Mesenchymal stem cell (in vitro differentiated cells and primary cell): Measurements from ENCODE around the gene EDC3.

Source experiments
- DNase-seq: peaks from one replicate; pipeline ENCODE4 v3.0.0-alpha.2; 2013
- H2AFZ ChIP-seq: one replicate; pipeline ENCODE4 v1.6.1; 2013; ENCODE audit warnings: low read depth, mild to moderate bottlenecking, control low read depth, inconsistent platforms, low read length, moderate library complexity
- H2AK5ac ChIP-seq: 2 replicates; pipeline ENCODE4 v1.6.1; 2013; ENCODE audit warnings: low read length, moderate library complexity, mild to moderate bottlenecking, inconsistent platforms; ENCODE audit not compliant: severe bottlenecking
- H2BK120ac ChIP-seq: one replicate; pipeline ENCODE4 v1.6.1; 2013; ENCODE audit warnings: low read depth, mild to moderate bottlenecking, inconsistent platforms, low read length, moderate library complexity
- H2BK12ac ChIP-seq, 2 experiments: one replicate each; pipeline ENCODE4 v1.6.1; 2013; ENCODE audit warnings: inconsistent platforms in 2 of 2, low read length in 2 of 2, mild to moderate bottlenecking in 2 of 2, moderate library complexity in 2 of 2, control low read depth in 1 of 2
- H2BK15ac ChIP-seq: one replicate; pipeline ENCODE4 v1.6.1; 2013; ENCODE audit warnings: mild to moderate bottlenecking, low read depth, inconsistent platforms; ENCODE audit not compliant: poor library complexity, severe bottlenecking
- H2BK5ac ChIP-seq: 2 replicates; pipeline ENCODE4 v1.6.1; 2013; ENCODE audit warnings: low read depth, mild to moderate bottlenecking, low read length, control low read depth, inconsistent platforms; ENCODE audit not compliant: poor library complexity, severe bottlenecking
- H3K14ac ChIP-seq, 2 experiments: one replicate each; pipeline ENCODE4 v1.6.1; 2013; ENCODE audit warnings: inconsistent platforms in 2 of 2, low read length in 2 of 2, control low read depth in 1 of 2, mild to moderate bottlenecking in 1 of 2, moderate library complexity in 1 of 2
- H3K18ac ChIP-seq, 2 experiments: one replicate each; pipeline ENCODE4 v1.6.1; 2013; ENCODE audit warnings: inconsistent platforms in 2 of 2, low read length in 2 of 2, control low read depth in 1 of 2, low read depth in 1 of 2, mild to moderate bottlenecking in 1 of 2
- H3K23ac ChIP-seq, 2 experiments: one replicate each; pipeline ENCODE4 v1.6.1; 2013; ENCODE audit warnings: inconsistent platforms in 2 of 2, low read length in 2 of 2, mild to moderate bottlenecking in 2 of 2, moderate library complexity in 2 of 2, control low read depth in 1 of 2
- H3K27ac ChIP-seq: 2 replicates; pipeline ENCODE4 v1.5.1; 2013; ENCODE audit warnings: mild to moderate bottlenecking, moderate library complexity, low read length, control low read depth, inconsistent platforms; ENCODE audit not compliant: poor library complexity, severe bottlenecking
- H3K27me3 ChIP-seq, 2 experiments: 2 replicates each; pipeline versions ENCODE4 v1.6.1 to v1.7.0; 2013; ENCODE audit warnings: low read length in 2 of 2, mild to moderate bottlenecking in 2 of 2, moderate library complexity in 2 of 2, control low read depth in 1 of 2, inconsistent platforms in 1 of 2; ENCODE audit not compliant: control insufficient read depth in 1 of 2, insufficient read depth in 1 of 2
- H3K36me3 ChIP-seq, 2 experiments: 2 replicates each; pipeline versions ENCODE4 v1.6.1 to v1.7.0; 2013; ENCODE audit warnings: low read length in 2 of 2, control low read depth in 1 of 2, inconsistent platforms in 1 of 2, low read depth in 1 of 2, mild to moderate bottlenecking in 1 of 2; ENCODE audit not compliant: insufficient read depth in 2 of 2, control insufficient read depth in 1 of 2
- H3K4ac ChIP-seq, 2 experiments: one replicate each; pipeline ENCODE4 v1.6.1; 2013; ENCODE audit warnings: inconsistent platforms in 2 of 2, low read length in 2 of 2, mild to moderate bottlenecking in 2 of 2, moderate library complexity in 2 of 2, control low read depth in 1 of 2, low read depth in 1 of 2
- H3K4me1 ChIP-seq: 2 replicates; pipeline ENCODE4 v1.6.1; 2013; ENCODE audit warnings: low read depth, low read length, control low read depth; ENCODE audit not compliant: control insufficient read depth, insufficient read depth
- H3K4me2 ChIP-seq: 2 replicates; pipeline ENCODE4 v1.6.1; 2013; ENCODE audit warnings: low read length, mild to moderate bottlenecking, inconsistent platforms; ENCODE audit not compliant: poor library complexity, severe bottlenecking
- H3K4me3 ChIP-seq, 2 experiments: 2 replicates each; pipeline versions ENCODE4 v1.5.1 to v1.7.0; 2013; ENCODE audit warnings: low read length in 2 of 2, mild to moderate bottlenecking in 2 of 2, control low read depth in 1 of 2, low read depth in 1 of 2; ENCODE audit not compliant: insufficient read depth in 1 of 2
- H3K79me1 ChIP-seq: replicated peaks from 2 replicates; pipeline ENCODE4 v1.6.1; 2013; ENCODE audit warnings: mild to moderate bottlenecking, control low read depth, low read length, inconsistent platforms; ENCODE audit not compliant: poor library complexity, severe bottlenecking
- H3K9ac ChIP-seq: 2 replicates; pipeline ENCODE4 v1.7.0; 2013; ENCODE audit warnings: mild to moderate bottlenecking, low read length, moderate library complexity
- H3K9me3 ChIP-seq: 2 replicates; pipeline ENCODE4 v1.7.0; 2013; ENCODE audit warnings: mild to moderate bottlenecking, low read length; ENCODE audit not compliant: control insufficient read depth
- H4K8ac ChIP-seq: one replicate; pipeline ENCODE4 v1.6.1; 2013; ENCODE audit warnings: inconsistent platforms, mild to moderate bottlenecking, low read length, moderate library complexity
- H4K91ac ChIP-seq: one replicate; pipeline ENCODE4 v1.6.1; 2013; ENCODE audit warnings: mild to moderate bottlenecking, low read length, inconsistent platforms
- WGBS: methylation state at CpG from one replicate; pipeline ENCODE4 v1.1.7; 2013; ENCODE audit warnings: mixed read lengths; 5-methylcytosine and 5-hydroxymethylcytosine counted together

Gene EDC3

GRCh38 chr15:74604983-74605794, 90.6 kb downstream of the EDC3 start:
- no peak overlapping the region for H3K27ac ChIP-seq
- DNase-seq: no peak
- H3K4me1 ChIP-seq: peaks cover 2% of the 10 kb centered on the region
- no peak overlapping the region for H3K4me3 ChIP-seq
- H3K27me3 ChIP-seq: peaks cover 27 to 32% of the 10 kb centered on the region in 2 experiments
- no peak overlapping the region for H3K18ac ChIP-seq
- no peak overlapping the region for H3K9ac ChIP-seq
- H3K79me1 ChIP-seq: no peaks in the 10 kb centered on the region
- no peak overlapping the region for H2AFZ ChIP-seq
- no peak overlapping the region for H4K91ac ChIP-seq
- H3K4ac ChIP-seq: no peak overlapping the region
- WGBS: 93% methylated on average over 12 of the region's 12 CpGs
- no peak overlapping the region for H2BK12ac ChIP-seq
- no peak overlapping the region for H2BK120ac ChIP-seq
- no peak overlapping the region for H3K4me2 ChIP-seq
- H4K8ac ChIP-seq: no peak overlapping the region
- no peak overlapping the region for H3K23ac ChIP-seq
- H2BK15ac ChIP-seq: no peak overlapping the region
- H2BK5ac ChIP-seq: no peak overlapping the region
- no peak overlapping the region for H3K14ac ChIP-seq
- H2AK5ac ChIP-seq: no peak overlapping the region
- no peaks in the 10 kb centered on the region for H3K9me3 ChIP-seq
- H3K36me3 ChIP-seq: no peaks in the 10 kb centered on the region

- H3K4me3 ChIP-seq: no peak overlapping the region
- H2BK120ac ChIP-seq: no peak overlapping the region
- H3K27me3 ChIP-seq: peaks cover 16 to 21% of the 10 kb centered on the region in 2 experiments
- no peak overlapping the region for H3K27ac ChIP-seq
- no peak overlapping the region for H3K9ac ChIP-seq
- no peak overlapping the region for H4K8ac ChIP-seq
- no peak overlapping the region for H2BK5ac ChIP-seq
- no peaks in the 10 kb centered on the region for H3K9me3 ChIP-seq
- no peak overlapping the region for H2AK5ac ChIP-seq
- no peak overlapping the region for H3K4ac ChIP-seq
- no peaks in the 10 kb centered on the region for H3K79me1 ChIP-seq
- no peak overlapping the region for H3K18ac ChIP-seq
- H4K91ac ChIP-seq: no peak overlapping the region
- 92% methylated on average over 11 of the region's 11 CpGs for WGBS
- H3K4me2 ChIP-seq: no peak overlapping the region
- peaks cover 0 to 5% of the 10 kb centered on the region in 2 experiments for H3K36me3 ChIP-seq
- no peak for DNase-seq
- H3K4me1 ChIP-seq: peaks cover 1% of the 10 kb centered on the region
- H2AFZ ChIP-seq: no peak overlapping the region
- no peak overlapping the region for H3K23ac ChIP-seq
- no peak overlapping the region for H2BK12ac ChIP-seq
- no peak overlapping the region for H2BK15ac ChIP-seq
- no peak overlapping the region for H3K14ac ChIP-seq
Observed at GRCh38 chr15:74603789-74604705, 91.8 kb downstream of the EDC3 start.

GRCh38 chr15:74603026-74603788, 92.6 kb downstream of the EDC3 start:
- 92% methylated on average over 13 of the region's 13 CpGs for WGBS
- peaks cover 8 to 12% of the 10 kb centered on the region in 2 experiments for H3K27me3 ChIP-seq
- no peak overlapping the region for H3K4me2 ChIP-seq
- H2BK15ac ChIP-seq: no peak overlapping the region
- H3K23ac ChIP-seq: no peak overlapping the region
- no peaks in the 10 kb centered on the region for H3K9me3 ChIP-seq
- no peak overlapping the region for H3K4me3 ChIP-seq
- H3K4ac ChIP-seq: no peak overlapping the region
- no peak overlapping the region for H3K9ac ChIP-seq
- no peak overlapping the region for H3K27ac ChIP-seq
- H2AFZ ChIP-seq: no peak overlapping the region
- no peak for DNase-seq
- peaks cover 5% of the 10 kb centered on the region for H3K4me1 ChIP-seq
- H3K36me3 ChIP-seq: peaks cover 0 to 12% of the 10 kb centered on the region in 2 experiments
- no peak overlapping the region for H2BK12ac ChIP-seq
- H3K14ac ChIP-seq: no peak overlapping the region
- H2BK5ac ChIP-seq: no peak overlapping the region
- H3K18ac ChIP-seq: no peak overlapping the region
- no peak overlapping the region for H4K91ac ChIP-seq
- no peak overlapping the region for H2AK5ac ChIP-seq
- H2BK120ac ChIP-seq: no peak overlapping the region
- no peaks in the 10 kb centered on the region for H3K79me1 ChIP-seq
- no peak overlapping the region for H4K8ac ChIP-seq
